SK-N-MC (cell line): Measurements from ENCODE around the gene AGPAT3.
"Not testable (repeated sequence)": the region's sequence is repeated elsewhere in the genome, so short reads cannot be mapped to it uniquely, and the experiment has no call there.

Experiments used
- DNase-seq: peaks from one replicate; pipeline ENCODE4 v3.0.0-alpha.2; 2011; ENCODE audit warnings: low read depth, low spot score
- H3K27ac ChIP-seq: fragments of 200-600 bp; sonication (generic); 2 replicates; pipeline ENCODE4 v1.5.1; 2016; ENCODE audit warnings: mixed run types
- H3K36me3 ChIP-seq: fragments of 200-600 bp; sonication (generic); 2 replicates; pipeline ENCODE4 v1.6.1; 2017; ENCODE audit warnings: antibody characterized with exemption, low read length, mixed read lengths; ENCODE audit not compliant: insufficient read depth
- H3K4me3 ChIP-seq: fragments of 200-600 bp; sonication (generic); 2 replicates; pipeline ENCODE4 v1.5.1; 2016
- H3K9ac ChIP-seq: fragments of 200-600 bp; sonication (generic); 2 replicates; pipeline ENCODE4 v1.8.0; 2017; ENCODE audit warnings: mixed run types, mixed read lengths; ENCODE audit not compliant: insufficient read length
- H3K9me3 ChIP-seq: fragments of 200-600 bp; sonication (generic); 2 replicates; pipeline ENCODE4 v1.6.1; 2017; ENCODE audit warnings: low read depth, mild to moderate bottlenecking, antibody characterized with exemption, low read length, moderate library complexity, mixed read lengths
- EZH2 ChIP-seq: fragments of 200-600 bp; sonication (generic); IDR thresholded peaks from one replicate; pipeline ENCODE4 v1.6.1; 2017; ENCODE audit warnings: antibody characterized with exemption
- FOXP2 ChIP-seq: optimal IDR thresholded peaks from 2 replicates; pipeline ENCODE3; 2011; ENCODE audit warnings: mild to moderate bottlenecking, moderate library complexity; ENCODE audit not compliant: insufficient read depth; ENCODE audit errors: extremely low read length, control extremely low read depth
- POLR2AphosphoS5 ChIP-seq: IDR thresholded peaks from 2 replicates; pipeline ENCODE4 v1.6.1; 2012; ENCODE audit warnings: mild to moderate bottlenecking, low read depth, low read length, borderline replicate concordance

AGPAT3 gene

DNA sequence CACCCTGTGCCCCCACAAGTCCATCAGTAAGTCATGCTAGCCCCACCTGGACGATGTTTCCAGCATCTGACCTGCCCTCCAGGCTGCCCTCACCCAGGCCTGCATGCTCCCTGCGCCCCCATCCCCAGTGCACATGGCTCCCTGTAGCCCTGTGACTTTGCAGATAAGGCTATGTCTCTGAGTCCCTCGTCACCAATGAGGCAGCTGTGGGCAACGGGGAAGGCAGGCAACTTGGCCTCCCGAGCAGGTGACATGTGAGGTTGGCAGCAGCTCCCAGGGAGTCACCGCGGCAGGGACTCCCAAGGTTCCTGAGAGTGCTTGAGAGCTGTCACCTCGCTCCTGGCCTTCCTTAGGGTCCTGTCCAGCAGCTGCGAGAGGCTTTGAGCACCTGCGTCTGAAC, 32.4 kb upstream of the AGPAT3 start:
- no peak overlapping the region for H3K4me3 ChIP-seq
- no peak for TF ChIP-seq POLR2AphosphoS5
- no peak for TF ChIP-seq FOXP2
- no peak for TF ChIP-seq EZH2
- no peak for DNase-seq
- H3K36me3 ChIP-seq: no peaks in the 10 kb centered on the region
- H3K9me3 ChIP-seq: no peaks in the 10 kb centered on the region
- H3K9ac ChIP-seq: no peak overlapping the region
- H3K27ac ChIP-seq: no peak overlapping the region

DNA sequence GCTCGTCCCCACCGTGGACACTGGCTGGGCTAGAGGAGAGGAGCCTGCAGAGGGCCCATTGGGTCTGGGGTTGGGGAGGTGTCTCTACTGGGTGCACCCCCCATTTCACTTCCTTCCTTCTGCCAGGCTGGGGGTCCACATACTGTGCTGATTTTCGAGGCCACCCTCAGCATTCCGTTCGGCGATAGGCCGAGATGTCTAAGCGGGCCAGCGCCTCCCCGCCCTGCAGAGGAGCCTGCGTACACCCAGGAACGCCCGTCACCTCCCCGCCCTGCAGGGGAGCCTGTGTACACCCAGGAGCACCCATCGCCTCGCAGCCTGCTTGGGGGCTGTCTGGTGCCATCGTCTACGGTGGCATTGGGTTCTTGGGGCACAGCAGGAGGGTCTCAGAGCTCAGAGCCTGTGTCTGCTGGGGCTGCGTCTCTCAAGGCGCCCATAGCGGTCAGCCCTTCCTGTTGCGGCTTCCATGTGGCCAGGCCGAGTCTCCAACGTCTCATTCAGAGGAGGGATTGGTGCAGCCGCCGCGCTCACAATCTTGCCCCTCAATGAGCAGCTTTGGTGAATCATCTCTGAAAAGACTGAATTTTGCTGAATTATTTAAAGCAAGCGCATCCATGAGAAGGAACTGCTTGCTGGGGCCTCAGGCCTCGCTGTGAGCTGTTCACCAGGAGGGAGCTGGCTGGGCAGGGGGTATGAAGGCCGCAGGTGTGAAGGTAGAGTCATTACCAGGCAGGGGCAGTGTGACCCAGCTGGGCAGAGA, 30.7 kb upstream of the AGPAT3 start:
- TF ChIP-seq EZH2: no peak
- TF ChIP-seq FOXP2: no peak
- TF ChIP-seq POLR2AphosphoS5: no peak
- H3K4me3 ChIP-seq: no peak overlapping the region
- H3K9ac ChIP-seq: no peak overlapping the region
- H3K9me3 ChIP-seq: no peaks in the 10 kb centered on the region
- H3K27ac ChIP-seq: no peak overlapping the region
- H3K36me3 ChIP-seq: no peaks in the 10 kb centered on the region
- no peak for DNase-seq

DNA sequence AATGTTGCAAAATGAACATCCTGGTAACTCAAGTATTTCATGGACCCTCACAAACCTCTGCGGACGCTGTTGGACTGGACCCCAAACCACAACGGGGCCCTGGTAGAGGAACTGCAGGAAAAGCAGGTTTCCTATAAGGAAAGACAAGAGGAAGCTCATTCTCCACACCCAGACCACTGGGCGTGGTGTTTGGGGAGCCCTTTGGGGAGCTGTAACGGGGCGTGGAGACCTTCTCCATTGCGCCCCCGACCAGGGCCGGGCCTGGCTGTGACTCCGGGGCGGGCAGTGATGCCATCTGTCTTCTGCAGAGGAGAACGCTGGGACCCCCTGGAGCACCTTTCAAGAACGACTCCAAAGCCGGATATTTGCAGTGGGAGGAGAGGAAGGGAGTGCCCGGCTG, 30.0 kb upstream of the AGPAT3 start:
- Histone ChIP-seq H3K9me3 (no peaks in the 10 kb centered on the region), H3K27ac (no peak overlapping the region), H3K4me3 (no peak overlapping the region), H3K9ac (no peak overlapping the region), H3K36me3 (no peaks in the 10 kb centered on the region)
- TF ChIP-seq EZH2 (no peak), POLR2AphosphoS5 (no peak), FOXP2 (no peak)
- no peak for DNase-seq

DNA sequence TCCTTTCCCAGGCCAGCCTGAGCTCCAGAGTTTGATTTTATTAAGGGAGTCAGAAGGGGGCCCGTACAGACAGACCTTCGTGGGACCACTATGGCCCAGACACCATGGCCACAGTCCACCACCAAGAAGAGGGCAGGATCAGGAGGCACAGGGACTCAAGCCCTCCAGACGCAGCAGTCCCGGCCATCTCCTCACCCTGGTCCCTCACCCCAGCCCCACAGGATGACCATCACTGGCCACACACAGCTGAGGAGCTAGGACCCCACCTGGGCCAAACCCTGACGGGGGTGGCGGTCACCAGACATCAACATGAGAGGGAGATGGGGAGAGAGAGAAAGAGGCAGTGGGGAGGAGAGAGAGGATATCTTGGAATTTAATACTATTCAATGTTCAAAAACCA, 29.2 kb upstream of the AGPAT3 start:
- TF ChIP-seq POLR2AphosphoS5: no peak
- TF ChIP-seq EZH2: no peak
- no peak for TF ChIP-seq FOXP2
- H3K36me3 ChIP-seq: no peaks in the 10 kb centered on the region
- no peaks in the 10 kb centered on the region for H3K9me3 ChIP-seq
- no peak overlapping the region for H3K27ac ChIP-seq
- DNase-seq: no peak
- no peak overlapping the region for H3K4me3 ChIP-seq
- H3K9ac ChIP-seq: no peak overlapping the region

DNA sequence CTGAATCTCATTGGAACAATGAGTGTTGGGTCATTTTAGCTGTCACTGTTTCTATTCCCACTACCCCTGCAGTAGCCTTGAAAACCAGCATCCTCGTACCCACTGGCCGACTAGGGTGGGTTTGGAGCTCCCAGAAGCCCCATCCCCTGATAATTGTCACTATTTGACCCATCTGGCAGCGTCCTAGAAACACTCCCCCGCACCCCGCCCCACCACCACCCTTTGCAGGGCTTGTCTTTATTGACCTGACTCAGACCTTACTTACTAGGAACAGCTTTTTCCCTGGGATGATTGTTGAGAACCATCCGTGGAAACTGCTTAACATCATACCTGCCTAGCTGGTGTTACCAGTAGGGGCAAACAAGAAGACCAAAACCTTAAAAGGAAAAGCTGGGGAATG, 28.4 kb upstream of the AGPAT3 start:
- no peak overlapping the region for H3K27ac ChIP-seq
- H3K4me3 ChIP-seq: no peak overlapping the region
- TF ChIP-seq FOXP2 (no peak), POLR2AphosphoS5 (no peak), EZH2 (no peak)
- H3K9me3 ChIP-seq: no peaks in the 10 kb centered on the region
- DNase-seq: no peak
- no peaks in the 10 kb centered on the region for H3K36me3 ChIP-seq
- H3K9ac ChIP-seq: no peak overlapping the region

DNA sequence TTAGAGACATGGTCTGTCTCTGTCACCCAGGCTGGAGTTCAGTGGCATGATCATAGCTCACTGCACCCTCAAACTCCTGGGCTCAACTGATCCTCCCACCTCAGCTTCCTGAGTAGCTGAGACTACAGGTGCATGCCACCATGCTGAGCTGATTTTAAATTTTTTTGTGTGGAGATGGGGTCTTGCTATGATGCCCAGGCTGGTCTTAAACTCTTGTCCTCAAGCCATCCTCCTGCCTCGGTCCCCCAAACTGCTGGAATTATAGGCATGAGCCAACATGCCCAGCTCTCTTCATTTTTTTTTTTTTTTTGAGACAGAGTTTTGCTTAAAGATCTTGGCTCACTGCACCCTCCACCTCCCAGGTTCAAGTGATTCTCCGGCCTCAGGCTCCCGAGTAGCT, 24.8 kb upstream of the AGPAT3 start:
- H3K9me3 ChIP-seq: no peaks in the 10 kb centered on the region
- DNase-seq: no peak
- no peak overlapping the region for H3K9ac ChIP-seq
- H3K36me3 ChIP-seq: no peaks in the 10 kb centered on the region
- no peak overlapping the region for H3K27ac ChIP-seq
- no peak overlapping the region for H3K4me3 ChIP-seq
- TF ChIP-seq FOXP2 (no peak), POLR2AphosphoS5 (no peak), EZH2 (no peak)

DNA sequence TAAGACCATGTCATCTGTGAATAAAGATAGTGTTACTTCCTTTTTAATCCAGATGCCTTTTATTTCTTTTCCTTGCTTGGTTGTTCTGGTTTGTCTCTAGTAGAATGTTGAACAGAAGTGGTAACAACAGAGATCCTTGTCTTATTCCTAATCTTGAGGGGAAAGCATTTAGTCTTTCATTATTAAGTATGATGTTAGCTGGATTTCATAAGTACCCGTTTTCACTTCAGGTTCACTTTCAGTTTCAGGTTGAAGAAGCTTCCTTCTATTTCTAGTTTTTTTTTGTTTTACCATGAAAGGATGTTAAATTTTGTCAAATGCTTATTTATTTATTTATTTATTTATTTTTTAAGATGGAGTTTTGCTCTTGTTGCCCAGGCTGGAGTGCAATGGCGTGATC, 22.3 kb upstream of the AGPAT3 start:
- Histone ChIP-seq H3K4me3 (no peak overlapping the region), H3K9ac (no peak overlapping the region), H3K9me3 (no peaks in the 10 kb centered on the region), H3K27ac (no peak overlapping the region), H3K36me3 (no peaks in the 10 kb centered on the region)
- TF ChIP-seq EZH2 (no peak), POLR2AphosphoS5 (no peak), FOXP2 (no peak)
- DNase-seq: no peak

DNA sequence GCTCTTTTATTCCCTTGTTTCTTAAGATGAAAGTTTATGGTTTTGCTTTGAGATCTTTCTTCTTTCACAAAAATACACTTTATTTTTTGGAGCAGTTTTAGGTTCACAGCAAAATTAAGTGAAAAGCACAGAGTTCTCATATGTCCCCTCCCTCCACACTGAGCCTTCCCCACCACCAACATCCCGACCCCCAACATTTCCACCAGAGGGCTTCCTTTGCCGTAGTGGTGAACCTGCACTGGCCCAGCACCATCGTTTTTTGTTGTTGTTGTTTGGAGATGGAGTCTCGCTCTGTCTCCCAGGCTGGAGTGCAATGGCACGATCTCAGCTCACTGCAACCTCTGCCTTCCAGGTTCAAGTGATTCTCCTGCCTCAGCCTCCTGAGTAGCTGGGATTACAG, 20.1 kb upstream of the AGPAT3 start:
- not testable (repeated sequence) for H3K36me3 ChIP-seq, H3K9ac ChIP-seq, H3K9me3 ChIP-seq, H3K27ac ChIP-seq, H3K4me3 ChIP-seq, DNase-seq

DNA sequence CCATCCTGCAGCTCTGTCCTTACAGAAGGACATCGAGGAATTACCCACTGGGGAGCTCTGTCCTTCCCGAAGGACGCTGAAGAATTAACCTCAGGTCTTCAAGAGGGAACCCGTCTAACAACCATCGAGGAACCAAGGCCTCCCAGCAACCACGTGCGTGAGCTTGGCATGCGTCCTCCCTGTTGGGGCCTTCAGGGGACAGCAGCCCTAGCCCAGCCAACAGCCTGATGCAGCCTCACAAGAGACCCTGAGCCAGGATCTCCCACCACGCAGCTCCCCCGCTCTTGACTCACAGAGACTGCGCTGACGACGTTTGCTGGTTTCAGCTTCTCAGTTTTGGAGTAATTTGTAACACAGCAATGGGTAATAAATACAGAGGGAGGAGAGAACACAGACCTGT, 19.6 kb upstream of the AGPAT3 start:
- TF ChIP-seq POLR2AphosphoS5 (no peak), FOXP2 (no peak), EZH2 (no peak)
- Histone ChIP-seq H3K9me3 (no peaks in the 10 kb centered on the region), H3K9ac (no peak overlapping the region), H3K36me3 (no peaks in the 10 kb centered on the region), H3K27ac (no peak overlapping the region), H3K4me3 (no peak overlapping the region)
- no peak for DNase-seq

DNA sequence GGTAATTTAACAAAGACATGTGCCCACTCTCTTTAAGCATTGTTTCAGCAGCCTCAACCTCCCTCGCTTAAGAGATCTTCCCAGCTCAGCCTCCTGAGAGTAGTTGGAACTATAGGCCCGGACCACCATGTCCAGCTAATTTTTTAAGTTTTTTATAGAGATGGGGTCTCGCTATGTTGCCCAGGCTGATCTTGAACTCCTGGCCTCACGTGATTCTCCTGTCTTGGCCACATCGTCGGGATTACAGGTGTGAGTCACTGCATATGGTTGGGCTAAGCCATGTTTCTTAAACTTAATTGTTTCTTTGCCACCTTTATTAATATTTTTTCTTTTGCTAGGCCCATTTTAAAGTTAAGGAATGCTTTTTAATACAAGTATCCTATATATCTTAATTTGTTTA, 18.6 kb upstream of the AGPAT3 start:
- H3K9ac ChIP-seq: no peak overlapping the region
- DNase-seq: no peak
- no peaks in the 10 kb centered on the region for H3K9me3 ChIP-seq
- H3K36me3 ChIP-seq: no peaks in the 10 kb centered on the region
- H3K4me3 ChIP-seq: no peak overlapping the region
- no peak overlapping the region for H3K27ac ChIP-seq
- no peak for TF ChIP-seq POLR2AphosphoS5
- TF ChIP-seq FOXP2: no peak
- TF ChIP-seq EZH2: no peak
